Measurements from ENCODE around the gene CEP55. TPM values are rescaled to one million over a fixed set of nuclear protein-coding genes. Genes with fewer than 3 reads are reported as not detected.

Gene CEP55
- total RNA-seq: 10 to 100 TPM; 44.6 to 45.0 TPM

GRCh38 chr10:93496322-93497041 lies at the start of gene CEP55:
Gene CEP55 (plus strand): TSS chr10:93496612. CDS start chr10:93500052, 3,440 bp downstream.
- H3K27ac Mint-ChIP-seq: peak within 1 kb of the TSS; percentile 73
- H3K36me3 Mint-ChIP-seq (ENCODE audit: low read depth): peaks cover 16% of the 10 kb centered on the region
- peaks cover 7% of the 10 kb centered on the region for H3K27me3 Mint-ChIP-seq
- no peaks in the 10 kb centered on the region for H3K9me3 Mint-ChIP-seq
- peak; percentile 95 for DNase-seq
- peak; percentile 99 for ATAC-seq
- H3K4me1 Mint-ChIP-seq (ENCODE audit: low read depth): peaks cover 13% of the 10 kb centered on the region
- TF ChIP-seq CTCF (IDR thresholded peaks at IDR 0.05): no peak
- intact Hi-C loops (cut with micrococcal nuclease): no loop called here
- ChIA-PET CTCF (interaction anchor here (0.8 to 4.0 kb wide), 10 partner anchors 7 to 186 kb away, joined by 3 to 34 read pairs (median 4); partner anchors contain the start of gene MYOF), POLR2A (interaction anchor here (0.6 to 3.3 kb wide), 5 partner anchors 13 to 858 kb away, joined by 3 to 14 read pairs (median 4); partner anchors contain the start of genes FRA10AC1 and MYOF)
- H3K4me3 Mint-ChIP-seq: peak within 1 kb of the TSS; percentile 82

GRCh38 chr10:93447019-93447418 lies 49.4 kb upstream of the CEP55 start:
- Mint-ChIP-seq H3K27ac (no peak overlapping the region), H3K27me3 (no peaks in the 10 kb centered on the region), H3K36me3 (ENCODE audit: low read depth) (peaks cover 4% of the 10 kb centered on the region), H3K9me3 (no peaks in the 10 kb centered on the region), H3K4me3 (no peak overlapping the region), H3K4me1 (ENCODE audit: low read depth) (peaks cover 7% of the 10 kb centered on the region)
- ATAC-seq (no peak), DNase-seq (no peak)
- ChIA-PET CTCF (interaction anchor here (1.2 to 4.6 kb wide), 3 partner anchors 13 to 89 kb away, joined by 4 to 18 read pairs (median 4); no protein-coding TSS in a partner anchor), POLR2A (no interaction called here)
- intact Hi-C loops (cut with micrococcal nuclease): no loop called here
- no peak for TF ChIP-seq CTCF (IDR thresholded peaks at IDR 0.05)

GRCh38 chr10:93447970-93448369 lies 48.4 kb upstream of the CEP55 start:
- H3K27ac Mint-ChIP-seq: no peak overlapping the region
- DNase-seq (no peak), ATAC-seq (no peak)
- H3K4me1 Mint-ChIP-seq (ENCODE audit: low read depth): peaks cover 12% of the 10 kb centered on the region
- no peak for TF ChIP-seq CTCF (IDR thresholded peaks at IDR 0.05)
- intact Hi-C loops (cut with micrococcal nuclease): no loop called here
- no peak overlapping the region for H3K4me3 Mint-ChIP-seq
- POLR2A ChIA-PET: no interaction called here
- no peaks in the 10 kb centered on the region for H3K9me3 Mint-ChIP-seq
- CTCF ChIA-PET: interaction anchor here (1.5 kb wide), 1 partner anchor 12 kb away, joined by 4 read pairs; no protein-coding TSS in a partner anchor
- H3K36me3 Mint-ChIP-seq (ENCODE audit: low read depth): peaks cover 4% of the 10 kb centered on the region
- H3K27me3 Mint-ChIP-seq: no peaks in the 10 kb centered on the region

GRCh38 chr10:93451244-93451947 lies 45.0 kb upstream of the CEP55 start:
- peaks cover 12% of the 10 kb centered on the region for H3K4me1 Mint-ChIP-seq (ENCODE audit: low read depth)
- H3K27me3 Mint-ChIP-seq: no peaks in the 10 kb centered on the region
- CTCF ChIA-PET: interaction anchor here (1.4 kb wide), 1 partner anchor 17 kb away, joined by 3 read pairs; no protein-coding TSS in a partner anchor
- no peaks in the 10 kb centered on the region for H3K9me3 Mint-ChIP-seq
- H3K4me3 Mint-ChIP-seq: no peak overlapping the region
- ATAC-seq (no peak), DNase-seq (no peak)
- intact Hi-C loops (cut with micrococcal nuclease): no loop called here
- POLR2A ChIA-PET: no interaction called here
- no peak overlapping the region for H3K27ac Mint-ChIP-seq
- TF ChIP-seq CTCF (IDR thresholded peaks at IDR 0.05): no peak
- H3K36me3 Mint-ChIP-seq (ENCODE audit: low read depth): peaks cover 4% of the 10 kb centered on the region
